Stomach (tissue), 4 donors: ENCODE data around the gene PYM1.

Experiments
- CTCF ChIP-seq, 7 experiments: fragments of 450-650 bp in 4 of 7; fragments of 200-600 bp in 3 of 7; sonication (generic) in 3 of 7; IDR thresholded peaks; one replicate each; pipeline ENCODE4 v1.5.1; 2016 to 2019; ENCODE audit warnings: antibody characterized with exemption in 7 of 7, control low read depth in 2 of 7, mild to moderate bottlenecking in 1 of 7
- EP300 ChIP-seq: sonication (generic); formaldehyde crosslinking; IDR thresholded peaks from one replicate; pipeline ENCODE4 v1.6.1; 2017; ENCODE audit warnings: antibody characterized with exemption
- POLR2AphosphoS5 ChIP-seq, 3 donors: sonication (generic); formaldehyde crosslinking; IDR thresholded peaks; one replicate each; pipeline ENCODE4 v1.6.1; 2016; ENCODE audit warnings: antibody characterized with exemption in 3 of 3

- no peak for TF ChIP-seq CTCF (IDR thresholded peaks at IDR 0.05)
- no peak for TF ChIP-seq EP300
- TF ChIP-seq POLR2AphosphoS5 (IDR thresholded peaks at IDR 0.05), result no peak
These were observed 36.4 kb downstream of the PYM1 start for GRCh38 chr12:55891310-55891709.
